Astrocyte of the cerebellum (primary cell): ENCODE data around the gene TRPC4.

Source experiments
- DNase-seq: peaks from one replicate; pipeline ENCODE4 v3.0.0-alpha.2; 2011; ENCODE audit warnings: low read depth
- H3K4me3 ChIP-seq: 2 replicates; pipeline ENCODE4 v1.5.1; 2011; ENCODE audit warnings: mild to moderate bottlenecking, low read depth, low read length, moderate library complexity
- in situ Hi-C: cut with HindIII; loops from 2 replicates; pipeline ENCODE4 v1.10.0; 2017; ENCODE audit warnings: low sequenced_read_pairs
- TF ChIP-seq, protein P1 (sequence below): IDR thresholded peaks from 2 replicates; pipeline ENCODE4 v1.5.1; 2012; ENCODE audit warnings: low read length, low read depth, moderate library complexity, mild to moderate bottlenecking; ENCODE audit errors: missing control alignments

TRPC4 gene

DNA sequence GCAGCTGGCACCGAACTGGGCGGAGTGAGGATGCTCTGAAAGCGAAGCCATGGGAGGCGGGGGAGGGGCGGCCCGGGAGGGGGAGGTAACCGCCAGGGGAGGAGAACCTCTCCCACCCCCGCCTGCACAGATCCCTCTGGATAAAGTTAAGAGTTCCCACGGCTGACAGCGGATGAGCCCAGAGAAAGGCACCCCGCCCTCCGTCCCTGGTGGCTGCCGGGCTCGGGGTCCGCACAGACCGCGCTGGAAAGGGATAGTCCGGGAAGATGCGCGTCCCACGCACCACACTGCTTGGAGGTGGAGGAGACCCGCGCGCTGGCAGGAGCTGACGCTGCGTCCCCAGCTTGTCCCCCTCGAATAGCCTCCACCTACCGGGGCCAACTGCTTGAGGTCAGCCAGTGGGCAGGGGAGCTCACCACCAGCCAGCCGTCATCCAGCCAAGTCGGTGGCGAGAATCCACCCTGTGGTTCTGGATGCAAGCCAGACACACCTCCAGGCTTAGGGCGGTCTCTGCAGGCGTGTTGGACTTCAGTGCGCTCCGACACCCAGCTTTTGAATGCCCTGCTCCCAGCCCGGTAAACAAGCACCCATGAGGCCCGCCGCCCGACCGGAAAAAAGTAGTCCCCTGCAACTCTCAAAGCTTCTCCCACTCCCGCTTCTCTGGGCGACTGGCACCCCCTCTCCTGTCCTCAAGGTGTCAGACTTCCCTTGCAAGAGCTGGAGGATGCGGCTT is at the start of gene TRPC4:
TSS of gene TRPC4 (minus strand) at position 17 of the 733 bp plus-strand sequence. CDS start 86,439 bp downstream, outside the sequence.
- H3K4me3 ChIP-seq, result peak within 1 kb of the TSS; percentile 49
- in situ Hi-C loops, result no loop called here
- DNase-seq, result peak; percentile 46
- TF ChIP-seq, protein P1, sequence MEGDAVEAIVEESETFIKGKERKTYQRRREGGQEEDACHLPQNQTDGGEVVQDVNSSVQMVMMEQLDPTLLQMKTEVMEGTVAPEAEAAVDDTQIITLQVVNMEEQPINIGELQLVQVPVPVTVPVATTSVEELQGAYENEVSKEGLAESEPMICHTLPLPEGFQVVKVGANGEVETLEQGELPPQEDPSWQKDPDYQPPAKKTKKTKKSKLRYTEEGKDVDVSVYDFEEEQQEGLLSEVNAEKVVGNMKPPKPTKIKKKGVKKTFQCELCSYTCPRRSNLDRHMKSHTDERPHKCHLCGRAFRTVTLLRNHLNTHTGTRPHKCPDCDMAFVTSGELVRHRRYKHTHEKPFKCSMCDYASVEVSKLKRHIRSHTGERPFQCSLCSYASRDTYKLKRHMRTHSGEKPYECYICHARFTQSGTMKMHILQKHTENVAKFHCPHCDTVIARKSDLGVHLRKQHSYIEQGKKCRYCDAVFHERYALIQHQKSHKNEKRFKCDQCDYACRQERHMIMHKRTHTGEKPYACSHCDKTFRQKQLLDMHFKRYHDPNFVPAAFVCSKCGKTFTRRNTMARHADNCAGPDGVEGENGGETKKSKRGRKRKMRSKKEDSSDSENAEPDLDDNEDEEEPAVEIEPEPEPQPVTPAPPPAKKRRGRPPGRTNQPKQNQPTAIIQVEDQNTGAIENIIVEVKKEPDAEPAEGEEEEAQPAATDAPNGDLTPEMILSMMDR, result peak; percentile 67

- TF ChIP-seq, protein P1, result no peak
- no peak for DNase-seq
- no peak overlapping the region for H3K4me3 ChIP-seq
- in situ Hi-C loops, result no loop called here
Observed at GRCh38 chr13:37918751-37919150, 49.2 kb upstream of the TRPC4 start.

- TF ChIP-seq, protein P1, result no peak
- no peak overlapping the region for H3K4me3 ChIP-seq
- in situ Hi-C loops, result no loop called here
Observed at GRCh38 chr13:37918116-37918714, 48.6 kb upstream of the TRPC4 start.

DNA sequence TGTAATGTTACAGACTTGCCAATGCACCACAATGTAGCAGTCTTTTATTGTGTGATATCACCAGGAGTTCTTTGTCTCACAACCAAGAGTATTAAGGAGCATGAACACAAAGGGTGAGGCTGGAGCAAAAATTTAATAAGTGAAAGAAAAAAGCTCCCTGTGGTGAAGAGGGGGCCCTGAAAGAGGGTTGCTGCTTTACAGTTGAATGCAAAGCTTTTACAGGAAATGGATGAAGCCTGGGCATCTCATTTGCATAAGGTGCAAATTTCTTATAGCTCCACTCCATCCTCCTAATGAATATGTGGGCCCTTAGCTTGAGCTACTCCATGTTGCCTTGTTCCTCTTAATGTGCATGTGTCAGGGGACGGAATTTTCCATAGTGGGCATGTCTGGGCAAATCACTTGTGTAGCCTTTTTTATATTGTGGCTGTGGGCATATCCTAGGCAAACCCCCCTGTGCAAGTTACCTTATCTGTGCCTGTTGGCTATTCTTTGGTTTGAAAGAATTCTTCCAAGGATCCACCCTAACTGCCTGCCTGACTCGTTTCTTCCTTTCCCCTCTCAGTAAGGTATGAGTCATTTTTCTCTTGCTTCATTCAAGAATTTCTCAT is 45.3 kb upstream of the TRPC4 start:
- in situ Hi-C loops, result no loop called here
- TF ChIP-seq, protein P1, result no peak
- DNase-seq, result no peak
- no peak overlapping the region for H3K4me3 ChIP-seq

More at GRCh38 chr13:37918116-37918714, 48.6 kb upstream of the TRPC4 start:
- DNase-seq, result peak; percentile 13

DNA sequence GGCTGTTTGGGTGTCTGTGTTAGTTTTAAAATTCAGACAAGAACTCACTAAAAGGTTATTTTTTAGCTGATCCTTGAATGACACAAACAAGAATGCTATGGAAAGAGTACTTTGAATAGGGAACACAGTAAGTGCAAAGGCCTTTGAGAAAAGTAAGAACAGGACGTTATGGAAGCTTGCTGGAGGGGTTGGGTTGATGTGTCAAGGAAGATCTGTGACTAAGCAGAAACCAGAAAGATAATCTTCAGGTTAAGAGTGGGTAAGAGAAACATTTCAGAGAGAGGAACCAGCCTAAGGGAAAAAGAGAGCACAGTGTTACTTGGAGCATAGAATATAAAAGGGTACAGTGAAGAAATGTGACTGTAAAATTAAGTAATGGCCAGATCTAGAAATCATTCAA is 41.2 kb upstream of the TRPC4 start:
- in situ Hi-C loops, result no loop called here

DNA sequence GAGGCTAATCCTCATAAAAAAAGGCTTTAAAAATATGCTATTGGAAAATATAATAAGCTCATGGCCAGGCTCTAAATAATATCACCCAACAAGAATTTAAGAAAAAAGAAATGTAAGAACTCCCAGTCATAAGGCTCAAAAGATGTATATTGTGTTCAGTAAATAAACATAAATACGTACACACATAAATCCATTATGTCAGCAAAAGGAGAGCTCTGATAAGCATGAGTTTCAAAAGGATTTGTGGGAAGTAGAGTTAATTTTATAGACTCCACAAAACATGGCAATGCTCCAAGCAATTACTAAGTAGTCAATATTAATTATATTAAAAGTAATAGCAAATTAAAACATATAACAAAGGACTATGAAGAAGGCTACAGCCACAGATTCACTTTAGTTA is 37.3 kb upstream of the TRPC4 start:
- no peak overlapping the region for H3K4me3 ChIP-seq
- TF ChIP-seq, protein P1, result no peak
- in situ Hi-C loops, result no loop called here
- DNase-seq, result no peak

More for the DNA sequence above, 41.2 kb upstream of the TRPC4 start:
- TF ChIP-seq, protein P1, result no peak
- no peak overlapping the region for H3K4me3 ChIP-seq
- no peak for DNase-seq
